HG03342 (cell line): ENCODE data around the gene HELZ.

Source experiments
- ATAC-seq: cut with Tn5 transposase; IDR thresholded peaks from one replicate; pipeline ENCODE4 v1.9.1; 2021; ENCODE audit warnings: mild to moderate bottlenecking, moderate library complexity; ENCODE audit not compliant: unreplicated experiment

The HELZ gene

GRCh38 chr17:67035131-67036083 lies 209.6 kb downstream of the HELZ start:
- peak; percentile 77 for ATAC-seq

GRCh38 chr17:67033613-67034012 lies 211.4 kb downstream of the HELZ start:
- no peak for ATAC-seq

- ATAC-seq: no peak
These were observed 212.0 kb downstream of the HELZ start for GRCh38 chr17:67032985-67033384.

- no peak for ATAC-seq
These were observed 212.6 kb downstream of the HELZ start for GRCh38 chr17:67032382-67032781.

GRCh38 chr17:67030641-67031040 lies 214.4 kb downstream of the HELZ start:
- no peak for ATAC-seq

GRCh38 chr17:67027031-67027628 lies 217.9 kb downstream of the HELZ start:
- ATAC-seq: no peak

GRCh38 chr17:67026341-67026740 lies 218.7 kb downstream of the HELZ start:
- ATAC-seq: no peak

- no peak for ATAC-seq
These were observed 219.7 kb downstream of the HELZ start for GRCh38 chr17:67025216-67025792.

- ATAC-seq: no peak
These were observed 220.3 kb downstream of the HELZ start for GRCh38 chr17:67024736-67025135.

GRCh38 chr17:67022451-67022810 lies 222.6 kb downstream of the HELZ start:
- ATAC-seq: no peak

- ATAC-seq: no peak
These were observed 223.1 kb downstream of the HELZ start for GRCh38 chr17:67021743-67022450.

- ATAC-seq: no peak
These were observed 223.8 kb downstream of the HELZ start for GRCh38 chr17:67021196-67021595.
